ENCODE data around the gene NFIC. TPM values are rescaled to one million over a fixed set of nuclear protein-coding genes. Genes with fewer than 3 reads are reported as not detected.

Gene NFIC
- total RNA-seq, 1 donor from 2014 or later = 32.9 TPM

DNA sequence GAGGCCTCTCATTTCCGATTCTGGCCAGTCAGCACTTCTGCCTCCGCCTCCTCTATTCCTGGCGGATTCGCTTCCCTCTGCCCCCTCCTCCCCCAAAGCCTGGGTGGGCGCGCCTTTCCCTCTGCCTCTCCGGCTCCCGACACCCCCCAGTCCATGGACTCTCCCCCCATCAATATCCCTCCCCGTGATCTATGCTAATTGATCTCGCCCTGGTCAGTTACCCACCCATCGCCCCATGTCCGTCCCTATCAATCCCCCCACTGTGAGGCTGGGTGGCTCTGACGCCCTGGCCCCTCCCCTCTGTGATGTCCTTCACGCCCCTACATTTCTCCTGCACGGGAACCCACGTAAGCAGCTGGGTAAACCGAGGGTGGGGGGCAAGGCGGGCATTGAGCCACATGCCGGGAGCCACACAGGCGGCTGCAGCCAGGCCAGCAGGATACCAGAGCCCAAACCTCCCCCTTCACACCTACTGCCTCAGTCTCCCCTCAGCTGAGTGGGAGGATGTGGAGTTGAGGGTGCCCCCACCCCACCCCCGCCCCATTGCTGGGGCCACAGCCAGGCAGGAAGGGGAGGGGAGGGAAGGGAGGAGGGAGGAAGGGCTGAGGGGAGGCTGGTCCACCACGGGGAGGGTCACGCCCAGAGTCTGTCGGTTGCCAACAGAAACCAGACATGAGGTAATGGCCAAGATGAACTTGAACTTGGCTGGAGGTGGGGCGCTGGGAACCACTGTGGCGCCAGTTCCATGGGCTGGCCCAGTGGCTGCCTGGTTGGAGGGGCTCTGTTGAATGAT, 92.9 kb downstream of the NFIC start:
- H3K9me3 Mint-ChIP-seq = no peaks in the 10 kb centered on the region

DNA sequence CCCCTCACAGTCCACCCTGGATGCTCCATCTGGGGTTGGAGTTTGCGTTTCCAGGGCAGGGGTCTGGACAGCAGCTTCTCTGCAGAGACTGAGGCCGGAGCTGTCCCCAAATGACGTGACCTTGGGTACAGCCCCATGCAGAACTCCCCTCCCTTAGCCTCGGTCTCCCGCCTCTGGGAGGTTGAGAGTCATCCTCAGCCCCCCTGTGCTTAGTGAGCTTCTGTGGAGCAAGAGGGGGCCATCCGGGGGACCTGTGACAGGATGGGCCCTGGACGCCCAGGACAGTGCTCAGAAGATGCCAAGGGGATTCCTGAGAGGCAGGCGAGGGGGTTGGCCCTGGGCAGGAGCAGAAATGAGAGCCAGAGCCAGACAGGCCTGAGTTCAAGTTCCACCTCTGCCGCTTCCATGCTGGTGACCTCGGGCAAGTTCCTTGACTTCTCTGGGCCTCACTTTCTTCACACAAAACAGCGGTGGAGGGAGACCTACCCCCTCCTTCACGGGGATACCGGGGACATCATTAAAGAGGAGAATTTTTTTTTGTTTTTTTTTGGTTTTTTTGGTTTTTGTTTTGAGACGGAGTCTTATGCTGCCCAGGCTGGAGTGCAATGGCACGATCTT, 93.7 kb downstream of the NFIC start:
- Mint-ChIP-seq H3K4me3 (no peak overlapping the region), H3K27ac (peak overlapping the region; percentile 71), H3K9me3 (no peaks in the 10 kb centered on the region), H3K36me3 (peaks cover 2% of the 10 kb centered on the region), H3K27me3 (ENCODE audit: low read depth) (peaks cover 44% of the 10 kb centered on the region), H3K4me1 (peaks cover 40% of the 10 kb centered on the region)
- TF ChIP-seq, protein P1, sequence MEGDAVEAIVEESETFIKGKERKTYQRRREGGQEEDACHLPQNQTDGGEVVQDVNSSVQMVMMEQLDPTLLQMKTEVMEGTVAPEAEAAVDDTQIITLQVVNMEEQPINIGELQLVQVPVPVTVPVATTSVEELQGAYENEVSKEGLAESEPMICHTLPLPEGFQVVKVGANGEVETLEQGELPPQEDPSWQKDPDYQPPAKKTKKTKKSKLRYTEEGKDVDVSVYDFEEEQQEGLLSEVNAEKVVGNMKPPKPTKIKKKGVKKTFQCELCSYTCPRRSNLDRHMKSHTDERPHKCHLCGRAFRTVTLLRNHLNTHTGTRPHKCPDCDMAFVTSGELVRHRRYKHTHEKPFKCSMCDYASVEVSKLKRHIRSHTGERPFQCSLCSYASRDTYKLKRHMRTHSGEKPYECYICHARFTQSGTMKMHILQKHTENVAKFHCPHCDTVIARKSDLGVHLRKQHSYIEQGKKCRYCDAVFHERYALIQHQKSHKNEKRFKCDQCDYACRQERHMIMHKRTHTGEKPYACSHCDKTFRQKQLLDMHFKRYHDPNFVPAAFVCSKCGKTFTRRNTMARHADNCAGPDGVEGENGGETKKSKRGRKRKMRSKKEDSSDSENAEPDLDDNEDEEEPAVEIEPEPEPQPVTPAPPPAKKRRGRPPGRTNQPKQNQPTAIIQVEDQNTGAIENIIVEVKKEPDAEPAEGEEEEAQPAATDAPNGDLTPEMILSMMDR (IDR thresholded peaks at IDR 0.05; ENCODE audit: unreplicated experiment) = no peak
- DNase-seq (ENCODE audit: low spot score in 2 of 2, unreplicated experiment in 2 of 2) = no peak

More for the DNA sequence above, 92.9 kb downstream of the NFIC start:
- Mint-ChIP-seq H3K4me1 (peaks cover 40% of the 10 kb centered on the region), H3K36me3 (peaks cover 2% of the 10 kb centered on the region), H3K27ac (peak overlapping the region; percentile 90), H3K4me3 (peak overlapping the region; percentile 36), H3K27me3 (ENCODE audit: low read depth) (peaks cover 38% of the 10 kb centered on the region)
- TF ChIP-seq, protein P1 (IDR thresholded peaks at IDR 0.05; ENCODE audit: unreplicated experiment) = no peak
- DNase-seq (ENCODE audit: low spot score in 2 of 2, unreplicated experiment in 2 of 2) = no peak

DNA sequence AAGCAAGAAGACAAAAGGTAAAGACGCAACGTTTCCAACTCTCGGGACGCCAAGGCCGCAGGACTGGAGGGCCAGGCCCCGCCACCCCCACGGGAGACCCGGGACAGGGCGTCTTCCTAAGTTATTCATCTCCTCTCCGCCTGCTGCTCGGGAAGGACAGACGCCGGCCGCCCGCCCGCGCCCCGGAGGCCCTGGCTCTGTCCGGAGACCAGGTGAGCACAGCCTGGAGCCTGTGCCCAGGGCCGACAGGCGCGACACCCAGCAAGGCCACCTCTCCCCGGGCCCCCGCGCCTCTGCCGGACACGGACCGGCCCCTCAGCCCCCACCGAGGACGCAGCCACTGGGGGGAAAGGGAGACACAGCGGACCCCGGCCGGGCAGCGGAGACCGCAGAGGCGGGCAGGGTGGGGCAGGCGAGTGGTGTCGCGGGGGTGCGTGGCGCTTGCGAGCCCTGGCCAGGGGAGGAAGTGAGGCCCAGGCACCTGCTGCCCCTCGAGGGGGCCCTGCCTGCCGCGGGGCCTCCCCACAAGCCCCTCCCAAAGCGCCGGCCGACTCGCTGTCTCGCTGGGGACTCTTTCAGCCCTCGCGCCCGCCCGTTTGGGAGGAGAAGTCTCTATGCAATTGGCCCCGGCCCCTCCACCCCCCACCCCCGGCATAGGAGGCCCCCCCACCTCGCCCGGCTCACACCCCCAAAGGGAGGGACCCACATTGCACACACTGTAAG, 96.8 kb downstream of the NFIC start:
- Mint-ChIP-seq H3K4me1 (peaks cover 27% of the 10 kb centered on the region), H3K27me3 (ENCODE audit: low read depth) (peaks cover 59% of the 10 kb centered on the region), H3K27ac (no peak overlapping the region), H3K9me3 (peaks cover 3% of the 10 kb centered on the region), H3K36me3 (peaks cover 4% of the 10 kb centered on the region), H3K4me3 (peak overlapping the region; percentile 40)
- DNase-seq (ENCODE audit: low spot score in 2 of 2, unreplicated experiment in 2 of 2) = no peak
- TF ChIP-seq, protein P1 (IDR thresholded peaks at IDR 0.05; ENCODE audit: unreplicated experiment) = no peak

DNA sequence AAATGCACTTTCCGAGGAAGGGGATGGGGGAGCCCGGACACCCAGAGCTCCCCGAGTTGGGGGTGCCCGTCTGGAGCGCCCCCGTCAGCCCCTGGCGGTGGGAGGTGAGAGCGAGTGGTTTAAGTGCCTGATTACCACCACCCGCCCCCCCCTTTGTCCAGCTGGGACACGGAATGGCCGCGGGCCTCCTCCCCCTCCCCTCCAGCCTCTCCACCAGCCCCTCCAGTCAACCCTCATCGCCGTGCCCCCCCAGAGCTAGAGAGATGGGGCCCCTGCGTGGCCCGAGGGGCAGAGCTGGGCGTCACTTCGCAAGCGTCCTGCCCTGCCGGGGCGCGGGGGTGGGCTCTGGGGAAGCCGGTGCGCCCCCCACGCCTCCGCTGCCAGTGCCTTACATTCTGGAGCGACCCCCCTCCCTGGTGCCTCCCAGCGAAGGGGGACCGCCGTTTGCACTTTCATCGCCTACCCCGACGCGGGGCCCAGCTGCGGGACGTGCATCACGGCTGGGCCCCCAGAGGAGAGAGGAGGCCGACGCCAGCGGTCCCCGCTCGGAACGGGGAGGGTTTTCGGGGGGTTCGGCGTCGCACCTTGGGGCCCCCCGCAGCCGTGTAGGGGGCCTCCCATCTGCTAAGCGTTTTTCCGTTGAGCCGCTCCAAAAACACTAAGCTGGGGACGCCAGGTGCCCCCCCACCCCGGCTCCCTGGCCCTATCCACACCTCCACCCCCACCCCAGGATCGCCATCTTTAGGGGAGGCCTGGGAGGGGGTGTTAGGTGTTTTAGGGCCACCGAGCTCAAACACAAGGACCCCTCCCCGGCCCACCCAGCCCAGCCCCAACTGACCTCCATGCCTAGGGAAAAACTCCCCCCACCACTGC, 97.6 kb downstream of the NFIC start:
- Mint-ChIP-seq H3K36me3 (peaks cover 6% of the 10 kb centered on the region), H3K9me3 (peaks cover 9% of the 10 kb centered on the region), H3K27ac (no peak overlapping the region), H3K4me1 (peaks cover 20% of the 10 kb centered on the region), H3K4me3 (peak overlapping the region; percentile 33), H3K27me3 (ENCODE audit: low read depth) (peaks cover 58% of the 10 kb centered on the region)
- DNase-seq (ENCODE audit: low spot score in 2 of 2, unreplicated experiment in 2 of 2) = no peak
- TF ChIP-seq, protein P1 (IDR thresholded peaks at IDR 0.05; ENCODE audit: unreplicated experiment) = no peak

All from mesothelial cell of epicardium (in vitro differentiated cells).